GM19468 (cell line): ENCODE measurements around the gene BCKDK.
"Not testable (repeated sequence)": the region's sequence is repeated elsewhere in the genome, so short reads cannot be mapped to it uniquely, and the experiment has no call there.

Source experiments
- ATAC-seq: cut with Tn5 transposase; IDR thresholded peaks from one replicate; pipeline ENCODE4 v1.9.1; 2021; ENCODE audit warnings: mild to moderate bottlenecking, moderate library complexity, moderate number of reproducible peaks; ENCODE audit not compliant: unreplicated experiment; ENCODE audit errors: extremely low read depth

The BCKDK gene

GRCh38 chr16:31136822-31137499, 28.8 kb downstream of the BCKDK start:
- ATAC-seq, result not testable (repeated sequence)

GRCh38 chr16:31138621-31139578, 30.7 kb downstream of the BCKDK start:
- ATAC-seq, result no peak

- not testable (repeated sequence) for ATAC-seq
These were observed 32.9 kb downstream of the BCKDK start for GRCh38 chr16:31141071-31141469.

- ATAC-seq, result no peak
These were observed 33.4 kb downstream of the BCKDK start for GRCh38 chr16:31141489-31142108.

GRCh38 chr16:31142109-31143010, 34.2 kb downstream of the BCKDK start:
- peak; percentile 89 for ATAC-seq

DNA sequence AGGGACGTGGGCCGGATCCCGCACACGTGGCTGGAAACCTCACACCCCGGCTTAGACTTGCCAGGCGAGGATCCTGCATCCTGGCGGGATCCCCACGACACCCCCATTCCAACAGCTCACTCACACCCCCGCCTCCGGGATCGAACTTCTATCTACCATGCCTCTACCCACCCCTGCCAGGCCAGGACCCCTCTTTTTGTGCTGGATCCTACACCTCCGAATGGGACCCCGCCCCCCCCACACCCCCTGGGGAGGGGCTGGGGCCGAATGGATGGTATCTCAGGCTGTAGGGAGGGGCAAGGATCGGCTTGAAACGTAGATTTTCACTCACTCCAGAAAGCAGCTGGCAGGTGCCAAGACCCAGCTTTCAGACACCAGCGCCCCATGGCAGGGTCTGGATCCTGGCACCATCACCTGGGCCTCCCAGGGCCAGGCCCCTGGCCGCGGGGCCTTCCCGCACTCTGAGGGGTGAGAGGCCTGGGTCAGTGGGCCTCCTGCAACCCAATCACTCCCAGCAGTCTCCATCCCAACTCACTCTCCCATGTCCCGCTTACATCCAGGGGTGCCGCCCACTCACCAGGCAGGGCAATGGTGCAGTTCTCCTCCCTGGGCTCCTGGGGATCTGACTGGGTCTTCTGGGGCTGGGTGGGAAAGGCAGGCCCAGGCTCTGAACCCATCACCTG, 35.0 kb downstream of the BCKDK start:
- ATAC-seq, result no peak

- ATAC-seq, result no peak
These were observed 35.5 kb downstream of the BCKDK start for GRCh38 chr16:31143694-31144148.

- not testable (repeated sequence) for ATAC-seq
These were observed 36.2 kb downstream of the BCKDK start for GRCh38 chr16:31144418-31144817.

DNA sequence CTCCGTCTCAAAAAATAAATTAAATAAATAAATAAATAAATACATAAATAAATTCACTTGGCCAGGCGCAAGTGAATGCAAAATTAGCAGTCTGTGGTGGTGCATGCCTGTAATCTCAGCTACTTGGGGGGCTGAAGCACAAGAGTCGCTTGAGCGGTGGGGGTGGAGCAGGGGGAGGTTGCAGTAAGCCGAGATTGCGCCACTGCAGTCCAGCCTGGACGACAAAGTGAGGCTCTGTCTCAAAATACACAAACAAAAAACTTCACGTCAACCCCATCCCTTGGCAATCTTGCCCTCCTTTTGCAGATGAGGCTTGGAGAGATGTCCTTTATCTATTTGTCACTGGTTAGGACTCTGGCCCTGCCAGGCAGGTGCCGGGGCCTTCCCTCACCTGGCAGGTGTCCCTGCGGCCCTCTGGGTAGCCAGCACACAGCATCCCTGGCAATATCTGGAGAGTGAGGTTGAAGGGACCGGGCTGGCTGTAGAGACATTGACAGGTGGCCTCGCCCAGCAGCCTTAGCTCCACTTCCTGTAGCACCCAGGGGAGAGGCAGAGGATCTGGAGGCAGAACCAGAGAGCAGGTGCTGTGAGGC, 37.3 kb downstream of the BCKDK start:
- ATAC-seq, result no peak

- ATAC-seq, result no peak
These were observed 39.4 kb downstream of the BCKDK start for GRCh38 chr16:31147574-31147973.

GRCh38 chr16:31148281-31148728, 40.1 kb downstream of the BCKDK start:
- ATAC-seq, result no peak

GRCh38 chr16:31148896-31149295, 40.7 kb downstream of the BCKDK start:
- no peak for ATAC-seq

- no peak for ATAC-seq
These were observed 41.1 kb downstream of the BCKDK start for GRCh38 chr16:31149332-31149731.

DNA sequence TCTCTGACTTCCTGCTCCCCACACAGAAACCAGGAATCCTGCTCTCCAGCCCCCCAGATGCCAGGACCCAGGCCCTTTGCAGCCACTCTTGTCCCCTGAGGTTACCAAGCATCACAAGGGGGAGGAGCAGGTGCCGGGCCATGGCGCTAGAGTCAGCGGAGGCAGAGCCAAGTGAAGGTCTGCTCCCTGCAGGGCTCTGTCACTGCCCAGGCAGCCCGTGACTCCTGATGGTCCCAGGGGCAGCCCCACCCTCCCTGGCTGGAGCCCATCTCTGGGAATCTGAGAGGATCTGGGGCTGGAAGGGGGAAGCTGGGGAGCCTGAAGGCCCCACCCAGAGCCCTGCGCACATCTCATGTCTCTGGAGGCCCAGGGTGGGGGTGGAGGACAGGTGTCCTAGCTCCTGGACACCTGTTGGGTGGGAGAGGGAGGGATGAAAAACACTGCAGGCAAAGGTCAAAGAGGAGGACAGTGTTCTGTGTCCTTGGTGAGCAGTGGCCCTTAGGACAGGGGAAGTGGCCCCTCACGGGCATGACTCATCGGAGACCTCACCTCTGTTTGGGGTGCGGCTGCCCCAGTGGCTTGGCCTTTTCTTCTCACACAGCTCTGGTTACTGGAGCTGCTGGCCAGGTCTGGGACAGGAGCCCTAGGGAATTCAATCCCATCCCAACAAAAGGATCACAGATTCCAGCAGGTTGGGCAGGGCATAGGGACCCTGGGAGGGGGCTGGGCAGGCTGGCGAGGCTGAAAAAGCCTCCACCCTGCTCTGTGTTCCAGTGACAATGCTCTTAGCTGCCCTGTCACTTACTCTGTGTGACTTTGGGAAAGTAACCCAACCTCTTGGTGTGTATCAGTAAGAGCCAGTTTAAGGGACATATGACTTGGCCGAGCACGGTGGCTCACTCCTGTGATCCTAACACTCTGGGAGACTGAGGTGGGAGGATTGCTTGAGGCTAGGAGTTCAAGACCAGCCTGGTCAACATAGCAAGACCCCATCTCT, 42.0 kb downstream of the BCKDK start, which contains the start of gene PRSS36:
TSS of gene PRSS36 (minus strand) at position 173 of the 997 bp plus-strand sequence. CDS start at position 142, 31 bp downstream.
- no peak for ATAC-seq

DNA sequence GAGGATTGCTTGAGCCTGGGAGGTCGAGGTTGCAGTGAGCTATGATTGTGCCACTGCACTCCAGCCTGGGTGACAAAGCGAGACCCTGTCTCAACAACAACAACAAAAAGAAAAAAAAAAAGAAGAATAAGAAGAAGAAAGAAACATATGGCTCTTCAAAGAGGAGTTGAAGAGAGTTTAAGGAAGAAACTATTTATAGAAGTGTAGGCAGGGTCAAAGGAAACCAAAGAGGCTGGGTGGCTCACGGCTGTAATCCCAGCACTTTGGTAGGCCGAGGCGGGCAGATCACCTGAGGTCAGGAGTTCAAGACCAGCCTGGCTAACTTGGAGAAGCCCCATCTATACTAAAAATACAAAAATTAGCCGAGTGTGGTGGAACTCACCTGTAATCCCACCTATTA, 42.8 kb downstream of the BCKDK start:
- ATAC-seq, result not testable (repeated sequence)

DNA sequence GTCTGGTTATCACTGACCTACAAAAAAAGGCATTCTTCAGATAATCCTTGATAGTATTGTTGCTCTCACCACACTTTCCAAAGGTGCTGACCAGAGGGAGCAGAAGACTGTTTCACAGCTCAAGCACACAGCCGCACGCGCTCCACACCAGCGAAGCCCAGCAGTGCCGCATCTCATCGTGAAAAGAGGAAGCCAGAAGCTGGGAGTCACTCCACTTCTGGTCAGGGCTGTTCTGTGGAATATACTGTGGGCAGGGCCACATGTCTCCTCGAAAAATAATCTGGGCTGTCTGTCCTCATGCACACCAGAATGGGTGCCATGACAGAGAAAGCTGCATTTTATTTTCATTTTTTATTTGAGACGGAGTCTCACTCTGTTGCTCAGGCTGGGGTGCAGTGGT, 49.0 kb downstream of the BCKDK start:
- ATAC-seq, result no peak
